Measurements from ENCODE around the gene PDLIM7.

The PDLIM7 gene

DNA sequence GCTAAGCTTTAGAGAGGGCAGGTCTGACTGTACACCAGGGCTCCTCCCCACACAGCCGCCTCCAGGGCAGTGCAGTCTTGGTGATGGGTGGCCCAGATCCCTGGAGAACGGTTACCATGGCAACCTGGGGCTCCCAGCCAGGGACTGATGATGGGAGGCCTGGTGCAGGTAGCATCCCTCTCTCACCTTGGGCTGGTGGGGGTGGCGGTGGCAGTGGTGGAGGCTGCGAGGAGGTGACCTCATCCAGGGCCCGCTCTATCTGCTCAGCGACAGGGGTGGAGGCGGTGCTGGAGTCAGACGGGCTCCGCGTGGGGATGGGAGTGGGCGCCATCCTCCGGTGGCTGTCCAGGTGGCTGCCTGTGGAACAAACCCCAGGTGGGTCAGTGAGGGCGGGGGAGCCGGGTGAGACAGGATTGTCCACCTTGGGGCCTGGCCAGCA is 38.5 kb downstream of the PDLIM7 start:
- no peak for DNase-seq (ENCODE audit: low read depth in 2 of 2, low spot score in 1 of 2)

DNA sequence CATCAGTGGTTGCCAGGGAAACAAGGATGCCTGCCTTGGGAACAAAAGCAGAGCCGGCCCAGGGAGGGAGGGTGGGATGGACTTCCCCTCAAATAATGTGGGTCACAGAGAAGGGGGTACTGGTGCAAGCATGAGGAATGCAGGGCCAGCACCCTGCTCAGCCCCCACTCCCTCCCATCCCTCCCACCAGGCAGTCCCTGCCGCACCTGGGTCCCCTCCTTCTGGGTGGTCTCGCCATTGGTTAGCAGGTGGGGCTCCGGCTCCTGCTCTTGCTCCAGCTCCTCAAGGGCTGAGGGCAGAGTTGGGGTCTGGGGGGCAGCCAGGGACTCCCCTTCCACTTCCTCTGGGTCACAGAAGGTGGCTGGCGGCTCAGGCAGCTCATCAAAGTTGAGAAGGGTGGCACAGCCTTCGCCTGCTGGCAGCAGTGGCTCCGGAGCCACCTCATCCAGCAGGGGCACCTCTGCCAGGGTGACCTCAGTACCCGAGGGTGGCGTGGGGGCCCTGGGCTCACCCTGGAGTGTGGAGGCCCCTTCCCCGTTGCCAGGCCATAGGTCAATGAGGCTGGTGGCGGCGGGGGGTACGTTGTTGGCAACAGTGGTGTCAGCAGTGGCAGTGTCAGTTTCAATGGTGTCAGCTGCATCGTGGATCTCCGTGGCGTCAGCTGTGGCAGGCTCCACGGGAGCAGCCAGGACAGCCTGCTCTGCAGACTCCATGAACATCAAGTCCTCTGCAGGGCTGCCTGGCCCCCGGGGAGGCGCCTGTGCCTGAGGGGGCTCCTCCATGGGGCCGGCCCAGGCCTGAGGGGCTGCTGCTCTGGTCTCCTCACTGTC is 39.3 kb downstream of the PDLIM7 start:
- no peak for DNase-seq (ENCODE audit: low read depth in 2 of 2, low spot score in 1 of 2)

DNA sequence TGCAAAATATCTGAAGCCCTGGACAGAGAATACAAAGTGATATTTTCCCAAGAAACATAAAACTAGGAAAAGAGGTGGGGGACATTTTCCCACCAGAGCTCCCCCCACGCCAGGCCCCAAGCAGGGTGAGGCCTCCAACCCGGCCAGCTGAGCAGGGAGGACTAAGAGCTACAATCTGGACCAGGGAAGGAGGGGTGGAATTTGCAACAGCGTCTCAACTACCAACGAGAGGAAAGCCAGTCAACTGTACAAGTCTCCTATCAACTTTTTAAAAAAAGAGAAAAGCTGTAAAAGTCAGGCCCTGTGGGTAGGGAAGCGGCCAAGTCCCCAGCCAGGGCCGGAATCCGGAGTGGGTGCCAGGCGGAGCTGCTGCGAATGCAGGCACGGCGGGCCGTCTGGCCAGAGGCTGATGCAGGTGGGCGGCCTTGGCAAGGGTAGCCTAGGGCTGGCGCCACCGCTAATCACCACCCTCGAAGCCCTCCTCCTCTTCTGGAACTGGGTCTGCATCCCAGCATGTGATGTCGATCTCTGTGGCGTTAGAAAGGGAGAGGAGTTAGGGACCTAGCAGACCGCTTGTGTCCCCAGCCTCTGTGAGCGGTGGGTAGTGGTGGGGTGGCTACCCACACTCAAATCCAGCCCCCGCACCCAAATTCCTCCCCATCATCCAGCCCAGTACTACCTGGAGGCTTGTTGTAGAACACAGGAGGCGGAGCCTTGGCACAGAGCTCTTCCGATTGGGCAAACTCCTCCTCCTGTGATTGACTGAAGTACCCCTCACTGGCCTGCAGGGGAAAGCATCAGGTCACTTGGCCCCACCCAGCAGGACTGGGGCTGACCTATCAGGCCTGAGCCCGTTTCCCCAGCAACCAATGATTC is 40.2 kb downstream of the PDLIM7 start:
- DNase-seq (ENCODE audit: low read depth in 2 of 2, low spot score in 1 of 2), result no peak

DNA sequence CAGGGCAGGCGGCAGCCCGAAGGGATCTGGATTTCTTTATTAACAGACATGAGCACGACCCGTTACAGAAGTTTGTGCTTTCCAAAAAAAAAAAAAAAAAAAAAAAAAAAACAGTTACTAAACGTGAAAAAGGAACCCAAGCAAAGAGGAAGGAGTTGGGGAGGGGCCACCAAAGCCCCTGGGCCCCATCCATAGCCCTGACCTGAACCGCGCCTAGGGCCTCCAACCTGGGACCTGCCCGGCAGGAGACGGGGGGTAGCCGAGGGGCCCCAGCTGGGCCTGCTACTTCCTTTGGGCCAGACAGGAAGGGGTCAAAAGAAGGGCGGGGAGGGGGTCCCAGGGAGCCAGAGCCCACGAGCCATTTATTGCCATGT is 40.8 kb downstream of the PDLIM7 start:
- DNase-seq (ENCODE audit: low read depth in 2 of 2, low spot score in 1 of 2), result no peak

DNA sequence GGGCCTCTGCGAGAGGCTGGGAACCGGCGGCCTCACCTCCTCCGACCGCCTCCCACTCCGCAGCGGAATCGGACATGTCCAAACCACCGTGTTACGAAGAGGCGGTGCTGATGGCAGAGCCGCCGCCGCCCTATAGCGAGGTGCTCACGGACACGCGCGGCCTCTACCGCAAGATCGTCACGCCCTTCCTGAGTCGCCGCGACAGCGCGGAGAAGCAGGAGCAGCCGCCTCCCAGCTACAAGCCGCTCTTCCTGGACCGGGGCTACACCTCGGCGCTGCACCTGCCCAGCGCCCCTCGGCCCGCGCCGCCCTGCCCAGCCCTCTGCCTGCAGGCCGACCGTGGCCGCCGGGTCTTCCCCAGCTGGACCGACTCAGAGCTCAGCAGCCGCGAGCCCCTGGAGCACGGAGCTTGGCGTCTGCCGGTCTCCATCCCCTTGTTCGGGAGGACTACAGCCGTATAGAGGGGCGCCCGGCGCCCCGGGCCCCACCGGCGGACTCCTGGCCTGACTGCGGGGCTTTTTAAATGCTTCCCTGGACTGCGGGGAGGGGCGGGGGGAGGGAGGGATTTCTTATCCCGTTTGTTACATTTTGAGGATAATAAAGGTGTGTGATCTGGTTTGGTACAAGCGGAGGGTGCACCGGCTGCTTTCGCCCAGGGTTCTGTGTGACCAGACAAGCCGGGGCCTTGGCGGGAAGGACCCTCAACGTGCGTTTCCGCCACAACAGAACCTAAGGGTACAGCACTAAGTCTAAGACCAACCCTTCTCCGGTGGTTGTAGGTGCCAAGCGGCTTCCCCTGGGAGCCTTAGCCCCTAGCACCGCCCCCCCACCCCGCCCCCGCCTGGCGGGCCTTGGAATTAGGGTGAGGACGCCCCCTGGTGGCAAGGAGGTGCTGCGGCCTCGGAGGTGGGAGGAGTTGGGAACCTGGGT is 41.5 kb downstream of the PDLIM7 start:
- peak; percentile 95 for DNase-seq (ENCODE audit: low read depth in 2 of 2, low spot score in 1 of 2)

DNA sequence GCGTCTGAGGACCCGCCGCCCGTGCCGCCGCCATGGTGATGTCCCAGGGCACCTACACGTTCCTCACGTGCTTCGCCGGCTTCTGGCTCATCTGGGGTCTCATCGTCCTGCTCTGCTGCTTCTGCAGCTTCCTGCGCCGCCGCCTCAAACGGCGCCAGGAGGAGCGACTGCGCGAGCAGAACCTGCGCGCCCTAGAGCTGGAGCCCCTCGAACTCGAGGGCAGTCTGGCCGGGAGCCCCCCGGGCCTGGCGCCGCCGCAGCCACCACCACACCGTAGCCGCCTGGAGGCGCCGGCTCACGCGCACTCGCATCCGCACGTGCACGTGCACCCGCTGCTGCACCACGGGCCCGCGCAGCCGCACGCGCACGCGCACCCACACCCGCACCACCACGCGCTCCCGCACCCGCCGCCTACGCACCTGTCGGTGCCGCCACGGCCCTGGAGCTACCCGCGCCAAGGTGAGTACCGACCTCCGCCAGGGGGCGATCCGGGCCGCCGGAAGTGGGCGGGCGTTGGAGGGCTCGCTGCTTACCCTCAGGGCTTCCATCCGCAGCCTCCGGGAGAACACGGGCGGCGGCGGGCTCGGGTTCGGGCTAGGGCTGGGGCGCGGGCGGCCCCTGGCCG is 42.3 kb downstream of the PDLIM7 start:
- DNase-seq (ENCODE audit: low read depth in 2 of 2, low spot score in 1 of 2), result peak; percentile 84 to 85

DNA sequence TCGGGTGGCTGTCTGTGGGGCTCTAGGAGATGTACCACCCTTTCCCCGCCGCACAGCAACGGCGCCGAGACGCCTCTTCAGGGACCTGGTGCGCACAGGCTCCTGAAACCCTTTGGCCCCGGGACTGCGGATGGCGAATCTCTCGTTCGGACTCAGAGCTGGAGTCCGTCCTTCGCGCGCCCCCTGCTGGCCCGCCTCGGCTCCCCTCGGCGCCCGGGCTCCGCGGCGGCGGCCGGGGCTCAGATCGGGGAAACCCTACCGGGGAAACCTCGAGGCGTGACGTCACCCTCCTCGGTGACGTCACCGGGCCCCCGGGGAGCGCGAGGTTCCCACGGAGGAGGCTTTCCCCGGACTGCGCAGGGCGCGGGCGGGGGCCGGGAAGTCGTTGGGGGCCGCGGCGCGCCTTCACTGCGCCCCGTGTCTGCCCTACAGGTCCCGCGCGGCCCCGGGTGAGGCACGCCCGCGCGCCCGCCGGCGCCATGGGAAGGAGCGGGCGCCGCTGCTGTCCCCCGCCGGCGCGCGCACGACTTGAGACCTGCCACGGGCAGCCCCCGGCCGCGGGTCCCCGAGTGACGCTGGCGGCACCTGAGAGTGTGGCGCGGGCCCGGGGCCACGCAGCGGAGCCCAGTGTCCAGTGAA is 42.9 kb downstream of the PDLIM7 start:
- peak; percentile 90 to 93 for DNase-seq (ENCODE audit: low read depth in 2 of 2, low spot score in 1 of 2)

DNA sequence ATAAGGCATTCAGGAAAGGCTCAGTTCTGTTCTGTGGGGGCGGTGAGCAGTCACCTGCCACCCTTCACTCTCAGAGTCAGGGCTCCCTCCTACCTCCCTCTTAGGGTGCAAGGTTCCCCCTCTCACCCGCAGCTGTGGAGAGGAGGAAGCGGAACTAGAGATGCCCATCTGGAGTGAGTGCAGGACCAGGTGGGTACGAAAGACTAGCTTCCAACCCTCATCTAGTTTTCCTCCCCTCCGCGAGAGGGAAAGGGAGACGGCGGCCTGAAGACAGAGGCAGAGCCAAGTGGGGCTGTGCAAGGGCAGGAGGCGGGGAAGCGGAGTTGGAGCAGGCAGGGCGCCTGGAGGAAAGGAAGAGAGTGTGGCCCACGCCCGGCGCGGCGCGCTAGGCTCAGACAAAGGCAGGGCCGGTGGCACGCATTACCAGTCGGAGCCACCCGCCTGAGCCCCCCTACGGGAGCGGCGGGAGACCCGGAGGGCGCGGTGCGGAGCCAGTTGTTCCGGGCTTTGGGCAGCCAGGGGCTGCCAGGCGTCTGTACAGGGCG is 43.5 kb downstream of the PDLIM7 start:
- no peak for DNase-seq (ENCODE audit: low read depth in 2 of 2, low spot score in 1 of 2)

DNA sequence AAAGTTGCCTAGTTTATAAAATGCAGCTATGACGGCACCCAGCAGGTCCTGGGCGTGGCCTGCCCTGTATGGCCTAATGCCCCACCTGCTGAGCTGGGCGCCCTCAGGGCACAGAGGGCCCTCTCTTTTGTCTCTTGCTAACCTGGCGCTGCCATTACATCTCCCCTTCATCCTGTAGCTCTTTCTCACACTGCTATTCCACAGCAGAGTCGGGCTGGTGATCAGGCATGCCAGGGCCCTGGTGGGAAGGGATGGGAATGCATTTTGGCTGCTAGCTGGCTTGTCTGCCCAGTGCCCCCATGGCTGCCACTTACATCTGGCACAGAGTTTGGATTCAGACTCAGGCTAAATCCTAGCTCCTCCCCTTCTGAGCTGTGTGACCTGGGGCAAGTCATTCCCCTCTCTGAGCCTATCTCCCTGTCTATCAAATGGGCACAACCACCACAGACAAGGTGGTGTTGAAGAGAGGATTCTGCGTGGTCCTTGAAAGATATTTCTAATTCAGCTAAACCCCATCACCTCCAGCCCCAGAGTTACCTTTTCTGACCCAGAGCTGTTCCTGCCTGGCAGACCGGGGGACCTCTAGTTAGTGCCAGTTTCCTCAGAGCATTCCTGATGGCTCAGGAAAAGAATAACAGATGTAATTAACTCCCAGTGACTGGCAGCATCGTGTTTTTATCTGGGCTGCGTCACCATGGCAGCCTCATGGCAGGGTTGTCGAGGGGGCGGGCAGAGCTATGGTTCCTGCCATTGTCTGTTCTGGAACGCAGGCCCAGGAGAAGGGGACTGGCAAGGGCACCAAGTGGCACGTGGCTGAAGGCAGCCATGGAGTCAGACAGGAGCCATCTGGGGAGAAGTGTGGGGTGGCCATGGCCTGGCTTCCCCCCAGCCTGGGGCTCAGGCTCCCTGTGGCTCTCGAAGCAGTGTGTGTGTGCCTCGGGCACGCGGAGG is 44.4 kb downstream of the PDLIM7 start:
- DNase-seq (ENCODE audit: low read depth in 2 of 2, low spot score in 1 of 2), result no peak

DNA sequence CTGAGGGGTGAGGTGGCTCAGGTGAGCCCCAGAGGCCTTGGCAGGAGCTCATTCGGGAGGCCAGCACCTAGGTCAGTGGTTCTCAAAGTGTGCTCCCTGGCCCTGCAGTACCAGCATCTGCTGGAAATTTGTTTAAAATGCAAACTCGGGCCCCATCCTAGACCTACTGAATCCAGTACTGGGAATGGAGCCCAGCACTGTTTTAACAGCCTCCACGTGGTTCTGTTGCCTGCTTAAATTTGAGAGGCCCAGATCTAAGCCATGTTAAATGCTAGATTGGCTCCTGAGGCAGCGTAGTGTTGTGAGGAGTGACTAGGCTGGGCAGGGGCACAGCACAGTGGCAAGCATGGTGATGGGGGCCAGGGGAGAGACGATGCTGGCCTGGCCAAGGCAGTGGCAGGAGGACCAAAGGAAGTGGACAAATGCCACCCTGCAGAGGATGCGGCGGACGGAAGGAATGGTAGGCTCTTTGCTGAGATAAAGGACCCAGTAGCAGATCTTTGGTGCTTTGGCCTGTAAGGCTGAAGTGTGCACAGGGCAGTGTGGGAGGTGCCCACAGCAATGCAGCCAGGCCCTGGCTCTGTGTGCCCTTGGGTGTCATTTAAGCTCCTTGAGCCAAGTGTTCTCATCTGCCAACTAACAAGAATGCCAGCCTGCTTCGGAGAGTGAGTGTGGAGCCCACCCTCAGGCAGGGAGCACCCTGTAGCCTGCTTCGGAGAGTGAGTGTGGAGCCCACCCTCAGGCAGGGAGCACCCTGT is 46.6 kb downstream of the PDLIM7 start:
- no peak for DNase-seq (ENCODE audit: low read depth in 2 of 2, low spot score in 1 of 2)

DNA sequence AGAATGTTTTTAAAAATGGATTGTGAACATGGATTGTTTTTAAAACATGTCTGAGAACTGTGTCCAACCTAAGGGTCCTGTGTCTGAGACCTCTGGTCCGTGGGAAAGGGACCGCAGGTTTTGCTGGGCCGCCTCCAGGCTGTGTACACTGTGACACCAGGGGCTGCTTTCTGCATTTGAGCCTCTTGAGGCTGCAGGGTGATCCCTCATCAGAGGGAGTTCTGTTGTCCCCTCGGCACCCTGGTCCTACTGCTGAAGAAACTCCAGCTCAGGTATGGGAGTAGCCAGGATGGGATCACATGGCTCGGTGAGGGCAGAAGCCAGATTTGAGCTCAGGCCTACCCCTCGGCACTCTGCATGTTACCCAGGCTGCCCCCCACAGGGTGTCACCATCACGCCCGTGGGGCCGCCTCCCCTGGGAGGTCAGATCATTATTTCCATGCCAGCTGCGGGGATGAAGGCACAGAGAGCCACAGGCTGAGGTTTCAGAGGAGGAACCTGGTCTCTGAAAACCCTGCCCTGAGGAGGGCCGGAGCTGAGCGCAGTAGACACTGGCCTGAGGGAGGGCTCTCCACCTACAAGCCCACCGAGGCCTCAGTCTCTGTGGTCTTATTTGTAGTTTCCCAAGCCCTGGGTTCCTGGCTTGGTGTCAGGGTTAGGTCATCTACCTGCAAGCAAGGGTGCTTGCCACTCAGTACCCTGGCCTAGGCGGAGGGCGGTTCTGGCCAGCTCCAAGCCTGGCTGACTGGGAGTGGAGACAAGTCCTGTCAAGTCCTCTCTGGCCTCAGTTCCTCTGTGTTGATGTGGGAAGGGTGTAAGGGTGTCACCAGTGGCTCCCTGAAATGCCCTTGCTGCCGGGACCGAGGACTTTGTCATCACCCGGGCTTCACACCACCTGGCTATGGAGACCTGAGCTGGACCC is 48.0 kb downstream of the PDLIM7 start:
- DNase-seq (ENCODE audit: low read depth in 2 of 2, low spot score in 1 of 2), result no peak

DNA sequence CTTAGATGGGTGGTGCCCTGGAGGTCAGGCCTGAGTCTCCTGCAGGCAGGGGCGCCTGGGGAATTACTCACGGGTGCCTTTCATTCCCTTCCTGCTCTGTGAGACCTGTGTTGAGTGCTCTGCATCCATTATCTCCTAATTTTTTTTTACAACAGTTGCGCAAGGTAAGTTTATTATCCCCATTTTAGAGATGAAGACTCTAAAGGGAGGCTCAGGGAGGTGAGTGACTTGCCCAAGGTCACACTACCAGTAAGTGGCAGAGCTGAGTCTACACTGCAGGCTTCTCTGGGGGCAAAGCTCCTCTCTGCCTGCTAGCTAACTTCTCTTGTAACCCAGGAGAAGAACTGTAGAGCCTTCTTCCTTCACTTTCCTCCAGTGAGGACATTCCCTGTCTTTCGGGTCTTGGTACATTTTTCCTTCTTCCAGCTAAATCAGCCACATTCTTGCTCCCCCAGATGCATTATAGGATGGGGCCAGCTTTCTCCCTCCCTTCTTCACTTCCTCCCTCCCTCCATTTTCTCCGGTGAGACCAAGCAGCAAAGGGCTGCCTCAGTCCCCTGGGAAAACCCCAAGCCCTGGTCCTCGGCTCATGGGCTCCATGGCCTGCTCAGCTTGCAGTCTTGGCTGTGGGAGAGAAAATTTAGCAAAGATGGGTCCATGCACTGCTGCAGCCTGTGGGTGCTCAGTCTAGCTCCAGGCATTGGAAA is 49.0 kb downstream of the PDLIM7 start:
- DNase-seq (ENCODE audit: low read depth in 2 of 2, low spot score in 1 of 2), result no peak

DNA sequence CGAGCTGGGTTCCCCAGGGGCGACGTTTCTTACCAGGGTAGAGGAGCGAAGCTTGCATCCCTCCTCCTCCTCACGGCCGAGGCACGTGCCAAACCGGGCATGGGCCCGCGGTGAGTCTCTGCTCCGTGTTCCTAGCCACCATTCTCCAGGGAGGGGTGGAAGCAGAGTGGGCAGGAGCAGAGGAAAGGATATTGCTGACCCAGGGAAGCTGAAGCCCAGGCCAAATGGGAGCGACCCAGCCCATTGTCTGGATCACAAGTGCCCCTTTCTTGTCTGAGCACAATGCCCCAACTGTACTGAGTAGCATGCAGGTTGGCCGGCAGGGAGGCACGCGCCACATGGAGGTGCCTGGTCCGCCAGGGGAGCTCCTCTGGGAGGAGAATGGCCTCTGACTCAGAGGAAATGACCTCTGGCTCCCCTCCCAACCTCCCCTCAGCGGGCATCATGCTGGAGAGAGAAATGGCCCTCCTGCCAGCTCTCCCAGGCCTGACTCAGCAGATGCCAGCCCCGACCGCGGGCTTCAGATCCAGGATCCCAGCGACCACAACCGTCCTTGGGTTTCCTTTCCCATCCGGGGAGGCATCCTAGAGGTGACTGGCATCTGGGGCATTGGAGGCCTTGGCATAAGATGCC is 49.7 kb downstream of the PDLIM7 start:
- no peak for DNase-seq (ENCODE audit: low read depth in 2 of 2, low spot score in 1 of 2)

DNA sequence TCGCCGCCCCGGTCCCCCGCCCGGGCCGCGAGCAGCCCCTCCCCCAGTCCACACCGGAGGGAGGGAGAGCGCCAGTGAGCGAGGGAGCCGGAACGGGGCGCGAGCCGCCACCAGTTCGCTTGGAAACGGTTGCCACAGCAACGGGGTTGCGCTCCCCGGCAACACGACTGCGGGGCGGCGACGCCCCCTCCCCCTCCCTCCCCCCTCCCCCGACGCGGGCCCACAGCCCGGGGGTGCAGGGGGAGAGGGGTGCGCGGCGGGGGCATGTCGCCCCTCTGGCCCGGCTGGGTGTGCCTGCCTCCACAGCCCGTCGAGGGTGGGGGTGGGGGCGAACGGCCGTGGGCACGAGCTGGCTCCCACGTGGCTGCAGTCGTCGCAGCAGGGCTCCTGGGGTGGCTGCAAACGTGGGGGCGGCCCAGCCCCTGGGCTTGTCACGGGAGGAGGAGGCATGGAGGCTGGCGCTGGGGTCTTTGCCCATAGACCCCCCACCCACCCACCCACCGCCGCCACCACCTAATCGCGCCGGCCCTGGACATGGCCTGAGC is 50.3 kb downstream of the PDLIM7 start:
- peak in 1 of 2 donors; percentile 53 for DNase-seq (ENCODE audit: low read depth in 2 of 2, low spot score in 1 of 2)

DNA sequence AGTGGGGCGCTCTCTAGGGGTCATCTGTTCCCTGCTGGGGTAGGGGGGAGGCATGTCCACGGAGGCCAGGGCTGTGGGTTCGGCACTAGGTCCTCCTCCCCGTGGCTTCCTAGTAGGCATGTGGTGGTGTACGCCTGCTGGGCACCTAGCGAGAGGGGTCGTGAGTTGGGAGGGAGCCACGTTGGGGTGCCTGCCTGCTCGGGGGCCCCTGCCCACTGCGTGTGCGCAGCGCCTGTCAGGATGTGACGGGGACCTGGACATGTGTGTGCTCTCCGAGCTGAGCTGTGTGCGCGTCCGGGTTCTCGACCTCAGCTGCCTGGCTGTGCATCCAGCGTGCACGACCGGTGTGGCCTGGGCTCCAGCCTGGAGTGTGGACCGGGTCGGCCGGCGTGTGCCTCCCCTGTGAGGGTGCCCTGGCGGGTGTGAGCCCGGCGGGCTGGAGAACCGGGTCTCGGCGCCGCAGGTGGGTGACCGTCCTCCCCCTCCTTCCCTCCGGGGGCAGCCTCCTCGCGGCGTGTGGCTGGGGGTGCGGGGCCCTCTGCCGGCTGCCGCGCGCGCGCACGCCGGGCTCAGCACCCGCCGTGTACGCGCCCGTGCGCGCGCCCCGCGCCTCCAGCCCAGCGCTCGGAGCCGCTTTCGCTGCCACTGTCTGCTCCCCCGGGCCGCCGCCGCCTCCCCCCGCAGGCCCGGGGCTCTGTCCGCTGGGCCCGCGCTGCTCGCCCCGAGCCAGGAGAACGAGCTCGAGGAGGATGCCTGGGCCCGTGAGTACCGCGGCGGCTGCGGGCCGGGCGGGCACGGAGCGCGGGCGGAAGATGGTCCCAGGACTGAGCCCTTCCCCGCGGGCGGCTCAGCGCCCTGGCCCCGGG is 51.0 kb downstream of the PDLIM7 start, which contains the start of gene PRR7:
TSS of gene PRR7 (plus strand) at position 615 of the 866 bp plus-strand sequence. CDS start 8,254 bp downstream, outside the sequence.
- DNase-seq (ENCODE audit: low read depth in 2 of 2, low spot score in 1 of 2), result peak in 1 of 2 donors; percentile 37
